ENCODE measurements around the gene ZER1. TPM values are rescaled to one million over a fixed set of nuclear protein-coding genes. Genes with fewer than 3 reads are reported as not detected.

Gene ZER1
- total RNA-seq, 2 donors from 2014 or later = 25.7 to 41.9 TPM

DNA sequence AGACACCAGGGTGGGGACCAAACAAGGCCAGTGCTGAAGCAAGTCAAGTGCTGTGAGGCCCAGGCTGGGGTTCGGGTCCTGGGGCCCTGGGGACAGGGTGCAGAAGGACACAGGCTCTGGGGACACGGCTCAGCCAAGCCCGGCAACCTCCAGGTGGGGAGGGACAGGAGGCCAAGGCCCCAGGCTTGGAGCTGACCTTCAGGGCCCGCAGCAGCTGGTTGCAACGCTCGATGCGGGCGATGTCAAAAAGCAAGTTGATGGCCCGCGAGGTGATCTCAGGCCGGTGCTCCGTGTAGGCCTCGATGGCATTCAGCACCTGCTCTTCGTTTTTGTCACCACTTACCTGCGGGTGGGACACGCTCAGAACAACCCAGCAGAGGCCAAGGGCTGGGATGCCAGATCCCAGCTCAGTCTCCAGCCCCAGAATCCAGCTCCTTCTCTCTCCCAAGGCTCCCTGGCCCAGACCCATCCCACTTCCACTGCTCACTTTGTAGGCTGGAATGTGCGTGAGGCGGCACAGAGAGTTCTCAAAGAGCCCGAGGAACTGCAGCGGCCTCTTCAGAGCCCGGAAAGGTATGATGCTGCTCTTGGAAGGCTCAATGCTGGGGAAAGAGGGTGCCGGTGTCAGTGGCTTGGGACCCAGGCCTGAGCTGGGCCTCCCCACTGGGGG lies 20.7 kb downstream of the ZER1 start:
- intact Hi-C loops (cut with DNase I) = no loop called here
- Histone ChIP-seq H3K27me3 (no peaks in the 10 kb centered on the region), H3K4me1 (no peaks in the 10 kb centered on the region), H3K27ac (no peak overlapping the region), H3K4me3 (no peak overlapping the region), H3K9me3 (no peaks in the 10 kb centered on the region), H3K36me3 (replicated peaks in 1 of 2; ENCODE audit: insufficient read depth in 1 of 2, low read depth in 2 of 2) (peaks cover 0 to 5% of the 10 kb centered on the region in 2 donors)
- 87 to 91% methylated on average over 8 to 22 of the region's 22 CpGs for WGBS, 2 donors
- no peak for DNase-seq
- no peak for ATAC-seq
- no peak for TF ChIP-seq POLR2A (IDR thresholded peaks at IDR 0.05)
- TF ChIP-seq, protein P1, sequence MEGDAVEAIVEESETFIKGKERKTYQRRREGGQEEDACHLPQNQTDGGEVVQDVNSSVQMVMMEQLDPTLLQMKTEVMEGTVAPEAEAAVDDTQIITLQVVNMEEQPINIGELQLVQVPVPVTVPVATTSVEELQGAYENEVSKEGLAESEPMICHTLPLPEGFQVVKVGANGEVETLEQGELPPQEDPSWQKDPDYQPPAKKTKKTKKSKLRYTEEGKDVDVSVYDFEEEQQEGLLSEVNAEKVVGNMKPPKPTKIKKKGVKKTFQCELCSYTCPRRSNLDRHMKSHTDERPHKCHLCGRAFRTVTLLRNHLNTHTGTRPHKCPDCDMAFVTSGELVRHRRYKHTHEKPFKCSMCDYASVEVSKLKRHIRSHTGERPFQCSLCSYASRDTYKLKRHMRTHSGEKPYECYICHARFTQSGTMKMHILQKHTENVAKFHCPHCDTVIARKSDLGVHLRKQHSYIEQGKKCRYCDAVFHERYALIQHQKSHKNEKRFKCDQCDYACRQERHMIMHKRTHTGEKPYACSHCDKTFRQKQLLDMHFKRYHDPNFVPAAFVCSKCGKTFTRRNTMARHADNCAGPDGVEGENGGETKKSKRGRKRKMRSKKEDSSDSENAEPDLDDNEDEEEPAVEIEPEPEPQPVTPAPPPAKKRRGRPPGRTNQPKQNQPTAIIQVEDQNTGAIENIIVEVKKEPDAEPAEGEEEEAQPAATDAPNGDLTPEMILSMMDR (IDR thresholded peaks at IDR 0.05) = no peak

- no peak for TF ChIP-seq POLR2A (IDR thresholded peaks at IDR 0.05)
- TF ChIP-seq, protein P1 (IDR thresholded peaks at IDR 0.05) = no peak
- no peaks in the 10 kb centered on the region for H3K27me3 ChIP-seq
- WGBS, 2 donors = 90 to 100% methylated on average over 1 of the region's 1 CpG
- H3K4me3 ChIP-seq = no peak overlapping the region
- H3K36me3 ChIP-seq (replicated peaks in 1 of 2; ENCODE audit: insufficient read depth in 1 of 2, low read depth in 2 of 2) = peaks cover 0 to 5% of the 10 kb centered on the region in 2 donors
- no peak for ATAC-seq
- intact Hi-C loops (cut with DNase I) = no loop called here
- no peaks in the 10 kb centered on the region for H3K9me3 ChIP-seq
- H3K4me1 ChIP-seq = no peaks in the 10 kb centered on the region
- DNase-seq = no peak
- no peak overlapping the region for H3K27ac ChIP-seq
Observed at GRCh38 chr9:128747241-128747640, 24.5 kb downstream of the ZER1 start.

GRCh38 chr9:128743421-128743820 lies 28.3 kb downstream of the ZER1 start:
- 100% methylated on average over 1 of the region's 1 CpG for WGBS, 2 donors
- H3K36me3 ChIP-seq (replicated peaks in 1 of 2; ENCODE audit: insufficient read depth in 1 of 2, low read depth in 2 of 2) = no peaks in the 10 kb centered on the region
- DNase-seq = no peak
- no peaks in the 10 kb centered on the region for H3K27me3 ChIP-seq
- H3K9me3 ChIP-seq = no peaks in the 10 kb centered on the region
- H3K27ac ChIP-seq = no peak overlapping the region
- TF ChIP-seq, protein P1 (IDR thresholded peaks at IDR 0.05) = no peak
- TF ChIP-seq POLR2A (IDR thresholded peaks at IDR 0.05) = no peak
- no peak for ATAC-seq
- no peaks in the 10 kb centered on the region for H3K4me1 ChIP-seq
- intact Hi-C loops (cut with DNase I) = no loop called here
- H3K4me3 ChIP-seq = no peak overlapping the region

- H3K36me3 ChIP-seq (replicated peaks in 1 of 2; ENCODE audit: insufficient read depth in 1 of 2, low read depth in 2 of 2) = no peaks in the 10 kb centered on the region
- no peak for DNase-seq
Observed at GRCh38 chr9:128742401-128742800, 29.3 kb downstream of the ZER1 start.

More at GRCh38 chr9:128742401-128742800, 29.3 kb downstream of the ZER1 start:
- no peak for ATAC-seq
- intact Hi-C loops (cut with DNase I) = no loop called here
- WGBS, 2 donors = 81 to 83% methylated on average over 1 to 20 of the region's 20 CpGs
- H3K27ac ChIP-seq = no peak overlapping the region
- H3K4me1 ChIP-seq = no peaks in the 10 kb centered on the region
- no peak overlapping the region for H3K4me3 ChIP-seq
- TF ChIP-seq POLR2A (IDR thresholded peaks at IDR 0.05) = no peak
- TF ChIP-seq, protein P1 (IDR thresholded peaks at IDR 0.05) = no peak
- no peaks in the 10 kb centered on the region for H3K9me3 ChIP-seq
- H3K27me3 ChIP-seq = no peaks in the 10 kb centered on the region

Measured in body of pancreas (tissue), 4 donors.